HG02840 (cell line): Measurements from ENCODE around the gene CDK5R2.
A peak's percentile ranks its signal among the peaks of the same experiment; 100 is the strongest.

ENCODE experiments used
- ATAC-seq: cut with Tn5 transposase; IDR thresholded peaks from one replicate; pipeline ENCODE4 v1.9.1; 2021; ENCODE audit warnings: mild to moderate bottlenecking, moderate library complexity, moderate number of reproducible peaks; ENCODE audit not compliant: unreplicated experiment, low FRiP score

The CDK5R2 gene

GRCh38 chr2:218961651-218962570 is 2.4 kb downstream of the CDK5R2 start:
- no peak for ATAC-seq

DNA sequence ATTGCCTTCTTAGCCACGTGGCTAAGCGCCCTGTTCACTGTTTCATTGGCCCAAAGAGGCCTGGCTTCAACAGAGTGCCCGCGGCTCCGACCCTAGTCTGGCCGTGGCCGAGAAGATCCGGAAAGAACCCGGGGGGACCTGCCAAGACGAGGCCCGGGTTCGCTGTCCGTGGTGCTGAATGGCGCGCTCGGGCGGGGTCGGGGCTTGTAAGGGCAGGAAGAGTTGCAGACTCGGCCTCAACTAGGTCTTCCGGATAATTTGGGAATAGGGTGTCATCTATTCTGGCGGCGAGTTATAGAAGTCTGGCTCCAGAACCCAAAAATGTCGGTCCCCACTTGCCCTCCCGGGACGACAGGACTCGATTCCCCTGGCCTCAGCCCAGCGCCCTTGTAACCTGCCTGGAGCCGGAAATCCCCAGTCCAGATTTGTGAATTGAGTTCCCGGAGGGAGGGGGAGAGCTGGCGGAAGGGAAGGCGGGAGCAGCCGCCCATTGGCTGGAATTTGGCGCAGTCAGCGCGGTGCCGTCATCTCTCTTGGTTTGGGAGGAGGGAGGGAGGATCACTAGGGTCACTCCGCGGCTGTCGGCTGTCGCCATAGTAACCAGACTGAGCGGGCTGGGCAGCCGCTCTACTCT is 3.5 kb downstream of the CDK5R2 start:
- ATAC-seq, result no peak

GRCh38 chr2:218963601-218964000 is 4.1 kb downstream of the CDK5R2 start:
- no peak for ATAC-seq

DNA sequence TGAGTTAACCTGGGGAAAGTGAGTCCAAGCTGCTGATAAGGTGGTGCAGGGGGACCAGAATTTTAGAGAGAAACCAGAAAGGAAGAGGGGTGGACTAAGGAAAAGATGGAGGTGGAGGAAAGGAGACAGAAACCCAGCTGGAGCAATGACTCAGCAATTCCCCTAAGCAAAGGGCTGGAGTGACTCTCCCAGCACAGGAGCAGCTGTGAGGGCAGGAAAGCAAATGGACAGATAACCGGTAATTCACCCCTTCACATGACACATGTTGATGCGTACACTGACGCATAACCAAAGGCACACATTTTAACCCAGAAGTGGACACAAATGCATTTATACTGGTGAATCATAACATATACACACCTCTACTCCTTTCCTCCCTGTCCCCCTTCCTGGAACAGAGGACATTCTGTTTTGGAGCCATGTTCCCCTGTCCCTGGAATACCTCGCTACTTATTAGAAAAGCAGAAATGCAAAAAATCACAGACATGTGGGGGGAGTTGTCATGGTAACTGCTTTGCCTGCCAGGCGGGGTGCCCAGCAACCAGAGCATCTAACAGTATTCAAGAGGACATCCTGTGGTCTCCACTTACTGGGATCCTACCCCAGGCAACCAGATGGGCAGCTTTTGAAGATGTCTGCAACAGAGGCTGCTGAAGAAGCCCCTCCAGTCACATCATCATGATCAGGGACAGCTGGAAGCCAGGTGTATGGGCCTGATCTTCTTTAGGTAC is 4.7 kb downstream of the CDK5R2 start:
- ATAC-seq, result no peak

GRCh38 chr2:218970894-218971293 is 11.4 kb downstream of the CDK5R2 start:
- ATAC-seq, result no peak

GRCh38 chr2:218975060-218975777 is 15.8 kb downstream of the CDK5R2 start:
- ATAC-seq, result no peak

GRCh38 chr2:218979846-218980734 is 20.6 kb downstream of the CDK5R2 start:
- ATAC-seq, result peak; percentile 56

DNA sequence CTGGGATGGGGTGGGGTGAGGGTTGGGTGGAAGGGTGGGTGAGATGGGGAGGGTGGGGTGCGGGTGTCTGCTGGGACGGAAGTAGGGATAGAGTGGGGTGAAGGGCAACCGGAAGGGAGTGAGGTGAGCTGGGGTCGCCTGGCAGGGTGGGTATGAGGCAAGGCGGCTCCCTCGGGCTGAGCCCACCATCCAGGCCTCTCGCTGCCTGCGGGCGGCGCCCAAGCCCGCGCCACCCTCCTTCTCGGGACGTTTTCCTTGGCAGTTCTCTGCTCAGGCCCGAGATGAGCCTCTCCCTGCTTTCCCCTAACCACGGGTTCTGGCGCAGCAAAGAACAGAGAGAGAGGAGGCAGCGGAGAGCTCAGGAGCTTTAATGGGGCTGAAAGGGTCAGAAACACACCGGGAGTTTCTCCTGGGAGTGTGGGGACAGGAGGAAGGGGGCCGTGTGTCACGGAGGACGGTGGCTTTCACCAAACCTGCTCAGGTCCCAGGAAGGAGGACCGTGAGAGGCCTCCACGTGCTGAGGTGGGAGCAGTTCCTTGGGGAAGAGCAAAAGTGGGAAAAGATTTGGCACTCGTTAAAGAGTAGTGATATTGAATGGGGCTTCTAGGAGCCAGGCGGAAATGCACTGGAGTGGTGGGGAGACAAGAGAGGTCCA is 21.4 kb downstream of the CDK5R2 start:
- no peak for ATAC-seq

GRCh38 chr2:218981390-218981880 is 22.0 kb downstream of the CDK5R2 start:
- ATAC-seq, result no peak

- ATAC-seq, result no peak
Measured at GRCh38 chr2:218981881-218982585, 22.6 kb downstream of the CDK5R2 start.

DNA sequence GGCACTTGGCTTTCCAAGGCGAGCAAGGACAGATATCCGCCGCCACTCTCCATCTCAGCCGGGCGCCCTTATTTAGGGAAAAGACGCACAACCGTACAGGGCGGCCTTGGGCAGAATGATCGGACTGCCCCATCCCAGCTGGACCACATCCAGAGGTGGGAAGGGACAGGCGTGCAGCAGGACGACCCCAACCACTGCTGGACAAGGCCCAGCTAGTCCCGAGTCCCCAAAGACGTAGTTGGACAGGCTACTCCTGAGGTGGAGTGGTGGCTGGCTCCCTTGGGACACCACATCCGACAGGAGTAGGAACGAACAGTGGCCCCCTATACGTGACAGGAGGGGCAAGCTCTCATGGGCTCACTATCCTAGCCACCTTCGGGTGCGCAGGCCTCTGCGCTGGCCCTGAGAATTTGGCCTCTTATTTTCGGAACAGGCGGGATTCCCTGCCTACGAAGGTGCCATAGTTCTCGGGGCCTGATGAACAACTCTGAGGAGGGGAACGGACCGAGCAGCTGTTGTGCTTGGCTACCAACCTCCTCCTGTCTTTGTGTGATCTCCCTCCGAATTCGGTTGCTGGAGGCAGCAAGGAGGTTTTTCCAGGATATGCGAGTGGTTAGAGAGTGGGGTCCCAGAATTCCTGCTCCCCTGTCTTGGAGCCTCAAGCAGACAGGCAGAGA is 23.3 kb downstream of the CDK5R2 start:
- ATAC-seq, result no peak

GRCh38 chr2:218983263-218983933 is 23.9 kb downstream of the CDK5R2 start:
- no peak for ATAC-seq

DNA sequence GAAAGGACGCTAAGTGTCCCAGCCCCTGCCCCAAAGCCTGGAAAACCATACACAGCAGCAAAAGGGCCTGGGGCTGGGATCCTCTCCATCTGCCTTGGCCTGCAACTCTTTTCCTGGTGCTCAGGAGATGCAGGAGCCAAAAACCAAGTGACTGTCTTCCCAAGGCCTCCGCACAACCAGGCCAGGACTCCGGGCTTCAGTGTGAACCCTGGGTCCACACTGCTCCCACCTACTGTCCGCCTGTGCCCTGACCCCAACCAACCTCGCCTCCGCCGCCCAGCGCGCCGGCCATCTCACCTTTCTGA is 24.4 kb downstream of the CDK5R2 start:
- no peak for ATAC-seq

GRCh38 chr2:218984239-218985020 is 25.0 kb downstream of the CDK5R2 start:
- ATAC-seq, result no peak

DNA sequence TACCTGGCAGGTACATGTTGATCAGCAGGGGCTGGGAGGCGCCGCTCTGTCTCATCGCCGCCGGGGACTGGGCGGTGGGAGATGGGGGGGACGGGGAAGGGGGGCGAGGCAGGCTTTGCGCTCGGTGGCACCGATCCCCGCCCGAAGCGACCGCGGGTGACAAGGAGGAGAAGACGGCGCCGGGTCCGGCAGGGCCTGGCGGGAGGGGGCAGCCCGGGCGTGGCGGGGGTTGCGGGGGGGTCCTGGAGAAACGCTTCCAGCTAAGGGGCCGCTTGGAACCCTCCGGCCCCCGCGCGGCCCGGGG is 25.5 kb downstream of the CDK5R2 start, which contains the start of gene FEV:
Gene FEV (minus strand): TSS at position 164 of the 304 bp plus-strand sequence. CDS start 109 bp downstream, at position 55.
- ATAC-seq, result no peak

GRCh38 chr2:218985325-218986091 is 26.0 kb downstream of the CDK5R2 start:
- no peak for ATAC-seq
